Naive B cell (primary cell): ENCODE data around the gene ABCB7. TPM values are rescaled to one million over a fixed set of nuclear protein-coding genes. Genes with fewer than 3 reads are reported as not detected.
A peak's percentile ranks its signal among the peaks of the same experiment; 100 is the strongest.
"Not testable (repeated sequence)": the region's sequence is repeated elsewhere in the genome, so short reads cannot be mapped to it uniquely, and the experiment has no call there.

Source experiments
- ATAC-seq, 2 donors: fragments of 150-1000 bp; cut with Tn5 transposase; 2 replicates each; pipeline ENCODE4 v1.10.0; 2021; ENCODE audit warnings: low read depth in 2 of 2, mild to moderate bottlenecking in 2 of 2, moderate library complexity in 2 of 2
- DNase-seq: peaks from one replicate; pipeline ENCODE4 v3.0.0; 2022
- H3K27ac Mint-ChIP-seq, 6 donors: one replicate each; pipeline ENCODE4 v1.8.0; 2020 to 2022; ENCODE audit warnings: mild to moderate bottlenecking in 6 of 6, mixed read lengths in 6 of 6, moderate library complexity in 5 of 6, inconsistent platforms in 2 of 6
- H3K27me3 Mint-ChIP-seq, 3 donors: one replicate each; pipeline ENCODE4 v1.8.0; 2021 to 2022; ENCODE audit warnings: mixed read lengths in 3 of 3, mild to moderate bottlenecking in 1 of 3
- H3K36me3 Mint-ChIP-seq, 2 donors: one replicate each; pipeline ENCODE4 v1.8.0; 2020 to 2022; ENCODE audit warnings: mixed read lengths in 2 of 2, inconsistent platforms in 1 of 2, mild to moderate bottlenecking in 1 of 2
- H3K4me1 Mint-ChIP-seq, 3 donors: one replicate each; pipeline ENCODE4 v1.8.0; 2020 to 2022; ENCODE audit warnings: mixed read lengths in 3 of 3, inconsistent platforms in 1 of 3, mild to moderate bottlenecking in 1 of 3, moderate library complexity in 1 of 3
- H3K4me3 Mint-ChIP-seq, 8 donors: one replicate each; pipeline ENCODE4 v1.8.0; 2020 to 2022; ENCODE audit warnings: mild to moderate bottlenecking in 8 of 8, mixed read lengths in 8 of 8, moderate library complexity in 8 of 8, inconsistent platforms in 2 of 8
- H3K9me3 Mint-ChIP-seq, 7 donors: one replicate each; pipeline ENCODE4 v1.8.0; 2020 to 2022; ENCODE audit warnings: mixed read lengths in 7 of 7, mild to moderate bottlenecking in 5 of 7, inconsistent platforms in 2 of 7, moderate library complexity in 1 of 7
- polyA plus RNA-seq, 6 donors: library from polyadenylated mRNA; unstranded; fragments of 300-500 nt; fragmentation: Illumina TruSeq; gene quantifications; one replicate each; pipeline ENCODE4 v1.2.3, GENCODE V29; 2021; ENCODE audit warnings: low read depth in 6 of 6

The ABCB7 gene
- 10 to 100 TPM; 16.5 to 29.9 (median 21.8) TPM for polyA plus RNA-seq

GRCh38 chrX:75155827-75156525 lies at the start of gene ABCB7:
Gene ABCB7 (minus strand): TSS chrX:75156283. CDS start chrX:75156272, 11 bp downstream.
- peak; percentile 60 for DNase-seq
- Mint-ChIP-seq H3K4me1 (peaks cover 13 to 32% (median 20%) of the 10 kb centered on the region in 3 donors), H3K27me3 (no peaks in the 10 kb centered on the region), H3K9me3 (no peaks in the 10 kb centered on the region), H3K27ac (peak within 1 kb of the TSS; percentile 95 to 99 (median 98)), H3K4me3 (peak within 1 kb of the TSS; percentile 94 to 99 (median 98)), H3K36me3 (no peaks in the 10 kb centered on the region)
- peak; percentile 93 for ATAC-seq

GRCh38 chrX:75188415-75189206 lies 32.5 kb upstream of the ABCB7 start:
- H3K36me3 Mint-ChIP-seq, H3K4me3 Mint-ChIP-seq, DNase-seq, H3K4me1 Mint-ChIP-seq, H3K27ac Mint-ChIP-seq, ATAC-seq: not testable (repeated sequence)
- Mint-ChIP-seq H3K27me3 (peaks cover 0 to 11% (median 6%) of the 10 kb centered on the region in 3 donors), H3K9me3 (peaks cover 2 to 12% (median 5%) of the 10 kb centered on the region in 7 donors)

GRCh38 chrX:75181721-75182120 lies 25.6 kb upstream of the ABCB7 start:
- no peak overlapping the region for H3K27ac Mint-ChIP-seq
- no peaks in the 10 kb centered on the region for H3K27me3 Mint-ChIP-seq
- peaks cover 0 to 4% (median 0%) of the 10 kb centered on the region in 7 donors for H3K9me3 Mint-ChIP-seq
- ATAC-seq (no peak), DNase-seq (no peak)
- no peak overlapping the region for H3K4me3 Mint-ChIP-seq
- H3K4me1 Mint-ChIP-seq: no peaks in the 10 kb centered on the region
- H3K36me3 Mint-ChIP-seq: no peaks in the 10 kb centered on the region

- H3K27ac Mint-ChIP-seq, H3K27me3 Mint-ChIP-seq, H3K36me3 Mint-ChIP-seq, H3K4me3 Mint-ChIP-seq, H3K4me1 Mint-ChIP-seq, DNase-seq, H3K9me3 Mint-ChIP-seq, ATAC-seq: not testable (repeated sequence)
Observed at GRCh38 chrX:75179536-75180293, 23.6 kb upstream of the ABCB7 start.

GRCh38 chrX:75172257-75172890 lies 16.3 kb upstream of the ABCB7 start:
- Mint-ChIP-seq H3K27ac (peak overlapping the region in 1 of 6 donors; percentile 30), H3K36me3 (peaks cover 0 to 11% of the 10 kb centered on the region in 2 donors), H3K9me3 (peaks cover 0 to 18% (median 5%) of the 10 kb centered on the region in 7 donors)
- not testable (repeated sequence) for ATAC-seq, H3K27me3 Mint-ChIP-seq, H3K4me3 Mint-ChIP-seq, DNase-seq, H3K4me1 Mint-ChIP-seq

GRCh38 chrX:75158054-75158453 lies 2.0 kb upstream of the ABCB7 start:
- Mint-ChIP-seq H3K27me3 (no peaks in the 10 kb centered on the region), H3K27ac (no peak overlapping the region), H3K4me1 (peaks cover 13 to 21% (median 13%) of the 10 kb centered on the region in 3 donors), H3K4me3 (no peak overlapping the region), H3K36me3 (no peaks in the 10 kb centered on the region), H3K9me3 (no peaks in the 10 kb centered on the region)
- DNase-seq (no peak), ATAC-seq (no peak)

- no peaks in the 10 kb centered on the region for H3K9me3 Mint-ChIP-seq
Observed at GRCh38 chrX:75156531-75156945, 455 bp upstream of the ABCB7 start.

GRCh38 chrX:75155447-75155826 lies 646 bp downstream of the ABCB7 start:
- peak overlapping the region; percentile 94 to 99 (median 98) for H3K4me3 Mint-ChIP-seq
- peak overlapping the region; percentile 95 to 99 (median 98) for H3K27ac Mint-ChIP-seq
- H3K4me1 Mint-ChIP-seq: peaks cover 13 to 32% (median 21%) of the 10 kb centered on the region in 3 donors
- no peak for ATAC-seq
- no peak for DNase-seq
- H3K27me3 Mint-ChIP-seq: no peaks in the 10 kb centered on the region
- H3K36me3 Mint-ChIP-seq: no peaks in the 10 kb centered on the region
- no peaks in the 10 kb centered on the region for H3K9me3 Mint-ChIP-seq

More at GRCh38 chrX:75156531-75156945, 455 bp upstream of the ABCB7 start:
- Mint-ChIP-seq H3K27me3 (no peaks in the 10 kb centered on the region), H3K27ac (peak overlapping the region; percentile 95 to 99 (median 98)), H3K4me1 (peaks cover 13 to 28% (median 14%) of the 10 kb centered on the region in 3 donors), H3K4me3 (peak overlapping the region; percentile 94 to 99 (median 98)), H3K36me3 (no peaks in the 10 kb centered on the region)
- peak; percentile 17 for ATAC-seq
- peak; percentile 7 for DNase-seq

GRCh38 chrX:75154871-75155270 lies 1.2 kb downstream of the ABCB7 start:
- ATAC-seq: no peak
- Mint-ChIP-seq H3K27me3 (no peaks in the 10 kb centered on the region), H3K27ac (peak overlapping the region in 1 of 6 donors; percentile 98), H3K4me3 (peak overlapping the region in 6 of 8 donors; percentile 1 to 99 (median 76)), H3K9me3 (no peaks in the 10 kb centered on the region), H3K36me3 (no peaks in the 10 kb centered on the region), H3K4me1 (peaks cover 14 to 32% (median 24%) of the 10 kb centered on the region in 3 donors)
- no peak for DNase-seq

DNA sequence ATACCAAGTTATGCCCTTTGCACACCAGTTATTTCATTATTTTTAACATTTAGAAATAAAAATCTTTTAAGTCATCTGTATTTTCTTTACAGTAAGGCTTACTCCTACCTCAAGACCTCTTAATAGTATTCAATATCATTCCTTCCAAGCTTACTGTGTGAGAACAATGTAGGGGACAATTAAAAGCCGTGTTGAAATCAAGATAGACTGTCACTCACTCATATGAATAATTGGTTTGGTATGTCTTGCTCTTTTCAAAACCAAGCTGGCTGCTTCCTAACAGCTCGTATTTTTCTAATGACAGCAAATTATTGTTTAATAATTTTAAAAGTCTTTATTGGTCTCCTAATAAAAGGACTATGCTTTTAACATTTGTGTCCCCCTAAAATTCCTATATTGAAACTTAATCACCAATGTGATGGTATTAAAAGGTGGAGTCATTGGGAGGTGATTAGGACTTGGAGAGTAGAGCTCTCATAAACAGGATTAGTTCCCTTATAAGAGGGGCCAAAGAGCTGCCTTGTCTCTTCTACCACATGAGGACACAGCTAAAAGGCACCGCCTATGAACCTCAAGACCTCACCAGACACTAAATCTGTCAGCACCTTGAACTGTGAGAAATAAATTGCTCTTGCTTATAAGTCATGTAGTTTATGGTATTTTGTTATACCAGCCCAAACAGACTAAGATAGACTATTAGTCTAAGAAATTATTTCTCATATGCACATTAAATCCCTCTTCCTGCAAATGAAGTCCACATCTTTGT lies 4.1 kb downstream of the ABCB7 start:
- Mint-ChIP-seq H3K36me3 (peaks cover 0 to 7% of the 10 kb centered on the region in 2 donors), H3K9me3 (peaks cover 0 to 7% (median 5%) of the 10 kb centered on the region in 7 donors), H3K4me1 (peaks cover 18 to 33% (median 29%) of the 10 kb centered on the region in 3 donors), H3K4me3 (no peak overlapping the region), H3K27ac (peak overlapping the region in 2 of 6 donors; percentile 67), H3K27me3 (no peaks in the 10 kb centered on the region)
- DNase-seq (no peak), ATAC-seq (no peak)

DNA sequence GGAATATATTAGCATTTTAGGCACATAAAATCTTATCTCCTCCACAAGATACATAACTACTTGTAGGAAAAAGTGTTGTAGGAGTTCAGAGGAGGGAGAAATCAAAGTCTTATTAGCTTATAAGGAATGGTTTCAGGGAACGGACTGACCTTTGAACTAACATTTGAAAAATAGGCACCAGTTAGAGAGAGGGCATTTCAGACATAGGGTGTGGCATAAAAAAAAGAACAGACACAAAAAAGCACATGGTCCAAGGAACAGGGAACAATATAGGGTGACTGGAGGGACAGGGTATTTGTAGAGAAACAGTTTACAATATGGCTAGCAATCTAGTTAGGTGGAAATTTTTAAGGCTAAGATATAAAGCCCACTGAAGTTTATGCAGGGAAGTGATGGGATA lies 6.4 kb downstream of the ABCB7 start:
- H3K27me3 Mint-ChIP-seq: no peaks in the 10 kb centered on the region
- H3K9me3 Mint-ChIP-seq: peaks cover 0 to 12% (median 6%) of the 10 kb centered on the region in 7 donors
- H3K27ac Mint-ChIP-seq: peak overlapping the region in 2 of 6 donors; percentile 65 to 72
- H3K36me3 Mint-ChIP-seq: peaks cover 0 to 8% of the 10 kb centered on the region in 2 donors
- DNase-seq (no peak), ATAC-seq (no peak)
- peaks cover 16 to 27% (median 26%) of the 10 kb centered on the region in 3 donors for H3K4me1 Mint-ChIP-seq
- H3K4me3 Mint-ChIP-seq: peak overlapping the region in 1 of 8 donors; percentile 10

DNA sequence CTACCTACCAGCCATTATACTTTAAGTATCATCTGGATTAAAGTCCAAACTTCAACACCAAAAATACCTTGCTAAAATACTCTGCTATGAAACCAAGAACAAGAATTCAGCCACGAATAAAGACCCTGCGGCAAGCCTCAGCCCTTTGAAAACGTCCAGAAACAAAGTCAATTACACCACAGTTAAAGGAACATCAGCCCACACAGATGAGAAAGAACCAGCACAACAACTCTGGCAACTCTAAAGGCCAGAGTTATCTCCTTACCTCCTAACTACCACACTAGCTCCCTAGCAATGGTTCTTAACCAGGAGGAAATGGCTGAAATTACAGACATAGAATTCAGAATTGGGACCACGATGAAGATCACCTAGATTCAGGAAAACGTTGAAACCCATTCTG lies 23.4 kb downstream of the ABCB7 start:
- Mint-ChIP-seq H3K9me3 (peaks cover 0 to 5% (median 0%) of the 10 kb centered on the region in 7 donors), H3K36me3 (peaks cover 0 to 4% of the 10 kb centered on the region in 2 donors), H3K27ac (no peak overlapping the region), H3K27me3 (no peaks in the 10 kb centered on the region), H3K4me3 (no peak overlapping the region), H3K4me1 (peaks cover 12 to 35% (median 14%) of the 10 kb centered on the region in 3 donors)
- DNase-seq (no peak), ATAC-seq (no peak)
